ENCODE data around the gene ATP12A. TPM values are rescaled to one million over a fixed set of nuclear protein-coding genes. Genes with fewer than 3 reads are reported as not detected.

The ATP12A gene
- total RNA-seq, 1 experiment from 2014 or later = not detected

GRCh38 chr13:24699541-24699940 is 19.3 kb downstream of the ATP12A start:
- ATAC-seq (no peak), DNase-seq (ENCODE audit: low read depth, low spot score) (no peak)
- POLR2A ChIA-PET = no interaction called here
- Histone ChIP-seq H3K27me3 (ENCODE audit: control insufficient read depth, insufficient read depth, low read length) (no peaks in the 10 kb centered on the region), H3K4me3 (ENCODE audit: low read depth in 2 of 2, low read length in 2 of 2) (no peak overlapping the region), H3K36me3 (ENCODE audit: control insufficient read depth, insufficient read depth, low read length) (no peaks in the 10 kb centered on the region), H3K9me3 (ENCODE audit: control insufficient read depth, insufficient read depth, low read depth, low read length) (no peaks in the 10 kb centered on the region), H3K27ac (ENCODE audit: low read length) (no peak overlapping the region), H3K4me1 (ENCODE audit: control insufficient read depth, insufficient read depth, low read length) (no peaks in the 10 kb centered on the region)
- TF ChIP-seq REST (IDR thresholded peaks at IDR 0.05; ENCODE audit: insufficient read depth in 1 of 2, low read depth in 2 of 2, low read length in 1 of 2) = no peak
- CTCF ChIA-PET = no interaction called here
- intact Hi-C loops (cut with micrococcal nuclease; ENCODE audit: unreplicated experiment) = no loop called here
- no TSS peak for BruUV-seq (replicated peaks)
- in situ Hi-C loops (cut with HindIII; ENCODE audit: low pct_unique_long_range_greater_than_20kb, low sequenced_read_pairs) = no loop called here

- Histone ChIP-seq H3K9me3 (ENCODE audit: control insufficient read depth, insufficient read depth, low read depth, low read length) (no peaks in the 10 kb centered on the region), H3K36me3 (ENCODE audit: control insufficient read depth, insufficient read depth, low read length) (no peaks in the 10 kb centered on the region), H3K27me3 (ENCODE audit: control insufficient read depth, insufficient read depth, low read length) (no peaks in the 10 kb centered on the region), H3K4me1 (ENCODE audit: control insufficient read depth, insufficient read depth, low read length) (no peaks in the 10 kb centered on the region), H3K27ac (ENCODE audit: low read length) (no peak overlapping the region), H3K4me3 (ENCODE audit: low read depth in 2 of 2, low read length in 2 of 2) (no peak overlapping the region)
- ChIA-PET CTCF (interaction anchor here (0.6 kb wide), 1 partner anchor 27 kb away, joined by 8 read pairs; no protein-coding TSS in a partner anchor), POLR2A (no interaction called here)
- intact Hi-C loops (cut with micrococcal nuclease; ENCODE audit: unreplicated experiment) = no loop called here
- in situ Hi-C loops (cut with HindIII; ENCODE audit: low pct_unique_long_range_greater_than_20kb, low sequenced_read_pairs) = no loop called here
- TF ChIP-seq SIN3A (IDR thresholded peaks at IDR 0.05; ENCODE audit: borderline replicate concordance, insufficient read depth, low read depth, low read length) = no peak
- no peak for TF ChIP-seq CTCF (IDR thresholded peaks at IDR 0.05)
- no peak for TF ChIP-seq TCF7L2 (IDR thresholded peaks at IDR 0.05; ENCODE audit: low read depth, low read length)
- no peak for TF ChIP-seq POLR2AphosphoS5 (IDR thresholded peaks at IDR 0.05; ENCODE audit: low read depth, low read length)
- no peak for TF ChIP-seq REST (IDR thresholded peaks at IDR 0.05; ENCODE audit: insufficient read depth in 1 of 2, low read depth in 2 of 2, low read length in 1 of 2)
- DNase-seq (ENCODE audit: low read depth, low spot score) (no peak), ATAC-seq (no peak)
- BruUV-seq (replicated peaks) = no TSS peak
These were observed 20.3 kb downstream of the ATP12A start for GRCh38 chr13:24700539-24700938.
